Suppressor macrophage treated with lipopolysaccharide for 4 hours (primary cell): ENCODE measurements around the gene KRT85.
"Not testable (repeated sequence)": the region's sequence is repeated elsewhere in the genome, so short reads cannot be mapped to it uniquely, and the experiment has no call there.

Source experiments
- DNase-seq: peaks from one replicate; pipeline ENCODE4 v3.0.0-alpha.2; 2020

The KRT85 gene

DNA sequence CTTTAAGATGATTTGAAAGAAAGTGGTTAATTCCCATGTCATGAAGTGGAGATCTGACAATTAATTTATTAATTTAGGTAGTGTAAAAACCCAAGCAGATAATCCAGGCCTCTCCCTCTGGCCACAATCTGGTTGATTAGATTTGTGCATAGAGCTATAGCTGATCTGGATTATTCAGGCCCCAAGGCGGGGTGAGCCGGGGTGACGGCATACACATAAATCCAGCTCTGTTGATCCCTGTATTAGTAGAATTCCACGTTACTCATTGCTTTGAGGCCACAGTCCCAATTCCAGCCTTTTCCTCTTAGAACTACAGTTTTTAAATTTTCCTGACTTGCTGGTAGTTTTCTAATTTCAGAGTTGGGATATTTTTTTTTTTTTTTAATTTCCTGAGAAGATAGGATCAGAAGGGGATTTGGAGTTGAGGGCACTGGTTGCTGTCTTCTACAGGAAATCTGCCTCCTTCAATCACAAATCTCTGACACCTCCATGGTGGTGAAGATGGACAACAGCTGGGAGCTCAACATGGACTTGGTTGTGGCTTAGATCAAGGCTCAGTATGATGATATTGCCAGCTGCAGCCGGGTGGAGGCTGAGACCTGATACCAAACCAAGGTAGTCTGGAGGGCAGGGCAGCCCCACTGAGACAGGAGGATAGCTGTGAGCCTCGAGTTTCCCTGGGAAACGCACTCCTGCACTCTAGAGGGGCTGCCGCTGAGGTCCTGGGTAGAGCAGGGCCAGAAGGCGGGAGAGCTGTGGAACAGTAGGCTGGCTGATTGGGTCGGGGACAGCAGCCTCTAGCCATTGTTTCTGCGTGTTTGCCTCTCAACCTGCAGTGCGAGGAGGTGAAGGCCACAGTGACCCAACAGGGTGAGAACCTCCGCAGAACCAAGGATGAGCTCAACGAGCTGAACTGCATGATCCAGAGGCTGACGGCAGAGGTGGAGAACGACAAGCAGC is 19.4 kb downstream of the KRT85 start:
- no peak for DNase-seq

- DNase-seq, result no peak
Observed at GRCh38 chr12:52347016-52347415, 20.3 kb downstream of the KRT85 start.

DNA sequence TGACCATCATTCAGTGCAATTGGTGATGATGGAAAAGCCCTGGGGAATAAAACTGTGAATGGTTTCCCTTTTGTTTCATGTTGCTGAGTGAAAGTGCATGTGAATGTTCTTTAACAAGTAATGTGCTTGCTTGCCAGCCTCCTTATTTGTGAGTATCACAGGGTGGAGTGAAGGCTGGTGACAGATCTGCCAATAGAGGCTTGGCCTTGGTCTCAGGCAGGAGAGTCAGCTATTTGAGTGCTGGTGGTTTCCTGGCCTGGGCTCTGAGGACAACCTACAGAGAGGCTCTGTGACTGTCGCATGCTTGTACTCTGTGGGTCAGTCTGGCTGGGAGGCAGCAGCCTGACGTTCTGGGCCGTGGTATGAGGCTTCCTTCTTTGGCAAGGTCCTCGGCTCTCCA is 20.7 kb downstream of the KRT85 start:
- DNase-seq, result peak; percentile 43

DNA sequence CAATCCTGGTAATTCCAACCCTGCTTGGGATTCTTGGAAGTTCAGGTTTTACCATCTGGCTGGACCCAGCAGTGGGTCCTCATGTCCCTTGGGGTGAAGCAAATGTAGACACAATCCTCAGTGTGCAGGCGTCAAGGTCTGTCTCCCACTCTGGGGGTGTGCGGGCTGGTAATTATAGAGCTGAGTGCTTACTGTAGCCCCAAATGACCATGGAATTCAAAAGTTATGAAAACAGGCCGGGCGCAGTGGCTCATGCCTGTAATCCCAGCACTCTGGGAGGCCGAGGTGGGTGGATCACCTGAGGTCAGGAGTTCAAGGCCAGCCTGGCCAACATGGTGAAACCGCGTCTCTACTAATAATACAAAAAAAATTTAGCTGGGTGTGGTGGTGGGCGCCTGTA is 22.2 kb downstream of the KRT85 start:
- not testable (repeated sequence) for DNase-seq

DNA sequence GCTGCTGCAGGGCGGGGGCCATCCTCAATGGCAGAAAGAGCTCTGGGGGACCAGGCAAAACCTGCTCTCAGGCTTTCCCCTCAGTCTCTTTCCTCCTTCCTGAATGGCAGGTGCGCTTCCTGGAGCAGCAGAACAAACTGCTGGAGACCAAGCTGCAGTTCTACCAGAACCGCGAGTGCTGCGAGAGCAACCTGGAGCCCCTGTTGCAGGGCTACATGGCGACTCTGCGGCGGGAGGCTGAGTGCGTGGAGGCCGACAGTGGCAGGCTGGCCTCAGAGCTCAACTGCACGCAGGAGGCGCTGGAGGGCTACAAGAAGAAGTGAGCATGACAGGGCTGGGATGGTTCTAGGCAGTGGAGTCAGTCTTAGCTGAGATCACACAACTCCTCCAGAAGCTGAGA is 23.2 kb downstream of the KRT85 start:
- DNase-seq, result no peak

GRCh38 chr12:52343550-52343949 is 23.7 kb downstream of the KRT85 start:
- DNase-seq, result no peak

GRCh38 chr12:52342781-52343490 is 24.3 kb downstream of the KRT85 start:
- no peak for DNase-seq

DNA sequence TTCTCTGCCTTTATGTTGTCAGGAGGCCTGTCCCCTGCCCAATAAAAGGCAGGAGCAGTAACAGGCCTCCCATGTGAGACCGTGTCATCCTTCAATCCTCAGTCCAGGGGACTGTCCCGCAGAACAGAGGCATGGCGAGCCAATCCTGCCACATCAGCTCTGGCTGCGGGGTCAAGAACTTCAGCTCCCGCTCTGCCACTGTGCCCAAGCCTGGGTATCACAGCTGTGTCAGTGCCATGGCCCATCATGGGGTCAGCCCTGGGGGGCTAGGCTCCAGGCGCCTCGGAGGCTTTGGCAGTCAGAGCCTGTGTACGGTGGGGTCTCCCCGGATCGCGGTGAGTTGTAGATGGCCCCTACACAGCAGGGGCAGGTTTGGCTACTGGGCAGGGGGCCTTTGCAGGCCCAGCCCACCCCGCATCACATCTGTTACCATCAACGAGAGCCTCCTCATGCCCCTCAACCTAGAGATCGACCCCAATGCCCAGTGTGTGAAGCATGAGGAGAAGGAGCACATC is 26.2 kb downstream of the KRT85 start:
- no peak for DNase-seq

- DNase-seq, result no peak
Observed at GRCh38 chr12:52338241-52338960, 28.9 kb downstream of the KRT85 start.

GRCh38 chr12:52337054-52337453 is 30.2 kb downstream of the KRT85 start:
- no peak for DNase-seq

DNA sequence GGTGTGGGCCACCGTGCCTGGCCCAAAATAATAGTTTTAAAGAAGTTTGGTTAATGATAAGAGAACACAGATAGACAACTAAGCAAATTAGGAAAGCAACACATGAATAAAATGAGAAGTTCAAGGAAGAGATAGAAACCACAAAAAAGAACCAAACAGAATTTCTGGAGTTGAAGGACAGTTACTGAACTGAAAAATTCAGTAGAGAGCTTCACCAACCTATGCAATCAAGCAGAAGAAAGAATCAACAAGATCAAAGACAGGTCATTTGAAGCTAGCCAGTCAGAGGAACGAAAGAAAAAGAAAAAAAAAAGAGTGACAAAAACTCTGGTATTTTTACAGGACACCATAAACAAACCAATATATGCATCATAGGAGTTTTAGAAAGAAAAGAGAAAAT is 30.6 kb downstream of the KRT85 start:
- no peak for DNase-seq

GRCh38 chr12:52335598-52336262 is 31.6 kb downstream of the KRT85 start:
- DNase-seq, result no peak

DNA sequence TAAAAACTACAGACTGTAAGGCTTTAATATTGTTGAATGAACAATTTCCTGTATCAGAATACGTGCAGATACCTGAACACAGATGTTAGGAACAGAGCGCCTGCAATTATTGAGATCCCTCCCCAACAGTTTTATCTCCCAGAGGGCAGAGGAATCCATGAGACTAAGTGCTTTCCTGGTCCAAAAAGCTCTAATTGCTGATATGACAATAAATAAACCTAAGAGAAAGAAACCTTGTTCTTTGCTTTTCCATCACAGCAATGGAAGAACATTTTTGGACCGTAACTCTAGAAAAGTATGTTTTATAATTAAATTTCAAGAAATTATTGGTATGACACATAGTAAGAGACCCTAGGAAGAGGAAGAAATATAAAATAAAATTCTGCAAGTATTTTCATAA is 33.1 kb downstream of the KRT85 start:
- no peak for DNase-seq

DNA sequence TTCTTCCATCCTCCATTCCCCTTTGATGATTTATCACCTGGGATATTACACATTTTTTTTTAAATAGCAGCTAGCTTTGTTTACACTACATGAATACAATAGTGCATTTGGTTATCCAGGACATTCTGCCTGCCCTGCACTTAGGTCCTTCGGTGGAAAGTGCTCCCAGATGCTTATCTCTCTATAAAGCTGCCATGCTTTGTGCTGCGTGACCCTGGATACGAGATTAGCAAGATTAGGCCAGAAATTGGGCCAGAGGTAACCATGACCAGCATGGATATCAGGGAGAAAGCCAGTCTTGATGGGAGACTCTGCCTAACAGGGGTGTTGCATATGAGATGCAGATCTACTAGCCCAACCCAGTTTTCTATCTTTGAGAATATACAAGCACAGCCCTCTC is 34.0 kb downstream of the KRT85 start:
- DNase-seq, result no peak

DNA sequence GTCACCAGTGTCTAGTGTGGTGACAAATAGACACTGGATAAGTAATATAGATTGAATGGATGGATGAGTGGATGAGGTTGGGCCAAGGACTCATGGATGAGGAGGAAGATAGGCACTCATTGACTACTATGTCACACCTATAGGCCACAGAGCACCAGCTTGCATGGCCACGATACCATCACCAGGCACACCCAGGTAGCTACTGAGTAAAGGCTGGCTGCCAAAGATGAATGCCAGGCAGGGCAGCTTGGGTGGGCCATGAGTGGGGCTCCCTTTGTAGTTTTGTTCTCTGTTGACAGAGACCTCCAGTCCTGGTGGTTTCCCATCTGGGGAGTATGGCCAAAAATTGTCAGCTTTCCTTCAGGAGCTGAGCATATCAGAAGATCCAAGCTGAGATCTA is 34.9 kb downstream of the KRT85 start:
- no peak for DNase-seq

- no peak for DNase-seq
Observed at GRCh38 chr12:52331833-52332232, 35.4 kb downstream of the KRT85 start.

GRCh38 chr12:52331039-52331438 is 36.2 kb downstream of the KRT85 start:
- DNase-seq, result no peak

DNA sequence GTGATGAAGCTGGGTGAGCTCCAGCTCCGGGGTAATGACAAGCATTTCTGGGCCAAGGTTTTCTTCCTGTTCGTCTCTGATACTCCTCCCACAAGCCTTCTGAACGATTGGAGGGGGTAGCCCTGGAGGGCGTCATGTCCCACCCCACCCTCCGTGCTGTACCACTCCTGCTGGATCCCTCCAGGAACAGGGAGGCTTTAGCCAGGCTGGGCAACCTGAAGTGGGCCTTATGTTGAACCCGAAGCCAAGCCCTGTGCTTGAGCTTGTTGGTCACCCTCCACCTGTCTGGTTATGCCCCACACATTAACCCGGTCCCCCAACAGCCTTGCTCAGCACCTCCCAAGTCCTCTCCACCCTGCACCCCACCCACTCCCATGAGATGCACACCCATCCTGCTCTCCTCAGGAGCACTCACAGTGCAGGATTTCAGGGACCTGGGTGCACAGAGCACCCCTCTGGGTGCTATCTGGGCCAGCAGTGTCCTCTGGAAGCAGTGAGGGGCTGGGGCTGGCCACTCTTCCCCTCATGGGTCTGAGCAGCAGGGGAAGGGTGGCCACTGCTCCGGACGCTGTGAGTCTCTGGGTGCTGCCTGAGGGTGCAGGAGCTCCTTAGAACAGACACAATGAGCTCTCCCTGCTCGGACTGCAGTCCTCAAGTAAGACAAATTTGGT is 39.3 kb downstream of the KRT85 start:
- DNase-seq, result no peak

GRCh38 chr12:52327052-52327829 is 40.0 kb downstream of the KRT85 start:
- DNase-seq, result peak; percentile 87

- DNase-seq, result no peak
Observed at GRCh38 chr12:52324153-52324444, 43.2 kb downstream of the KRT85 start.

DNA sequence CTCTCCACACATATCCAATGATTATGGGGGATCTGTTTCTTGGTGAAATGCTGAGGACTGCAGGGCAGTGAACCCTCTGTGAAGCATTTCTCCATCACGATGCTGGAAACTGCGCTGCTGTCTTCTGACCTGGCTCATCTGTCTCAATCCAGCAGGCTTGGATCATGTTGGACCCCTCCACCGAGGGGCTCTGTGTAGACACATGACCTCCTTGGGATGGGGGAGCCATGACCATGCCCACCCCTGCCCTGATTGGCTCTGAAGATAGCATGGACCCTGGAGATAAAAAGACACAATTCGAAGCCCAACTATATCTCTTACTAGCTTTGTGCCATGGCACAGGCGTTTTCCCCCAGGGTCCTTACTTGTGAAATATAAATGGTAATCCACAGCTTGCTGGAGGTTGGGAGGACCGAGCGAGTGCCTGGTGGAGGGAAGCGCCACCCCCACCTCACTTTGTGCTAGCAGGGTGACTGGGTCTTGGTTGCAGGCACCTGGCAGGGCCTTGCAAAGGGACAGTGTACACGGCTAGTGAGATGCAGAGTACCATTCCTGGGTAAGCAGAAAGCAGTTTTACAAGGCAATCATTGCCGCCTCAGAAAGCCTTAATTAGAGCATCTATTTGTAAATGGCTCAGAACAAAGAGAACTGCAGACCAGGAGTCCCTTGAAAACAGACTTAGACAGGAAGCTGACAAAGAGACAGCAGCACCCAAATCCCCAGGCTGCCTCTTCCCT is 43.7 kb downstream of the KRT85 start:
- no peak for DNase-seq
